UCSD-AML1 (cell line): Measurements from ENCODE around the gene ZKSCAN4.
A peak's percentile ranks its signal among the peaks of the same experiment; 100 is the strongest.

ENCODE experiments used
- DNase-seq: peaks from one replicate; lab custom pipeline; 2025; ENCODE audit not compliant: unreplicated experiment; lab: John Stamatoyannopoulos, UW

Gene ZKSCAN4

DNA sequence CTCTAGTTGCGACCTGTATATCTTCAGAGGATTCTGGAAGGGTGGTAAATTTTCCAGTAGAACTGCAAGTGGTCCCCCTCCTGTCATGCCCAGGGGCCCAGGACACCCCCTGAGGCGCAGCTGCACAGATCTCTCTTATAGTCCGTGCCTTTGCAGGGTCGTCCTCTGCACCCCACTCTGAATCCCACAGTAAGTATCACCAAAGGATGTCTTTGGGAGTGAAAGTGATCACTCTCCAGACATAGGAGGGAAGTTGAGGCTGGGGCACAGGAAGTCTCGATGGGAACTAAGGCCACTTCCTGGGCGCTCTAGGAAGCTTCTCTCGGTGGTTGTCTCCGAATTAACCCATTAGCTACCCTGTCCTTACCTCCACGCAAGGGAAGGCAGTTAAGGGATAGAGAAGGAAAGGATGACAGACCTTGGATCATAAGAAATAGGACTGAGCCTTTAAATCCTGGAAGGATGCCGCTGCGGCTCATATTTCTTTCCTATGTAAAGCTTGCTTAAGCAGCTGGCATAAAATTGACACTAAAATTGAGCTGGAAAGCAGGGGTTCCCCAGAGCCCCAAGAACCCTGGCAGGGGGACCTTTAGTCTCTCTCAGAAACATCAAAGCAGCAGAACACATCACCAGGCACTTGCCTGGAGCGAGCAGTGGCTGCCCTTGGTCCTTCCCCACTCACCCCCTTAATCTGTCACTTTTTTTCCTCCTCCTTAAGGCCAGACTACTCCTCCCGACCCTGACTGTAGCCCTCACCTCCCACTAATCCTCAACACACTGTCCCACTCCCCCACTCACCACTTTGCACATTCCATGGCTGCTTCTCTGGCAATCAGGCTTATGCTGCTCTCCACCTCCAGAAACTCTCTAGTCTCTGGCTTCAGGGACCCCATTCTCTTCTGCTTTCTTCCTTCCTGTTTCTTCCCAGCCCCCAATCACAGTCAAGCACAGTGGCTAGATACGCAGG is at the start of gene ZKSCAN4:
Gene ZKSCAN4 (minus strand): TSS at position 261 of the 967 bp plus-strand sequence. CDS start 289 bp downstream, outside the sequence.
- DNase-seq: peak; percentile 76

- DNase-seq: no peak
Observed at GRCh38 chr6:28296520-28297060, 44.5 kb upstream of the ZKSCAN4 start.

GRCh38 chr6:28295326-28295725 is 43.3 kb upstream of the ZKSCAN4 start:
- DNase-seq: no peak

GRCh38 chr6:28291573-28291972 is 39.5 kb upstream of the ZKSCAN4 start:
- DNase-seq: no peak

DNA sequence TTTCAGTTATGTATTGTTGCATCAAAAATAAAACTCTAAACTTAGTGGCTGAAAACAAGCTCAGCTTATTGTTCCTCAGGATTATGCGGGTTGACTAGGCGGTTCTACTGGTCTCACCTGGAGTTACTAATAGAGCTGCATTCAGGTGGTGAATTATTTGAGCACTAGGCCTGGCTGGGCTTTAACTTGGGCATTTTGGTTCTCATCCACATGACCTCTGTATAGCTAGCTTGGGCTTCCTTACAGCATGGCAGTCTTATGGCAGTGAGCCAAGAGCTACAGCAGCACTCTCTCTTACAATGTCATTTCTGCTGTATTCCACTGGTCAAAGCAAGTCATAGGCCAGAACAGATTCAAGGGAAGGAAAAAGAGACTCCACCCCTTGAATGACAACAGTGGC is 30.9 kb upstream of the ZKSCAN4 start:
- DNase-seq: no peak

GRCh38 chr6:28281288-28282064 is 29.4 kb upstream of the ZKSCAN4 start, which contains the start of gene PGBD1:
Gene PGBD1 (plus strand): TSS chr6:28281572. CDS start chr6:28283814, 2,242 bp downstream.
- DNase-seq: peak; percentile 77

- no peak for DNase-seq
Observed at GRCh38 chr6:28280595-28281287, 28.7 kb upstream of the ZKSCAN4 start.

- DNase-seq: no peak
Observed at GRCh38 chr6:28277746-28278145, 25.7 kb upstream of the ZKSCAN4 start.

GRCh38 chr6:28274888-28275287 is 22.8 kb upstream of the ZKSCAN4 start:
- DNase-seq: no peak

DNA sequence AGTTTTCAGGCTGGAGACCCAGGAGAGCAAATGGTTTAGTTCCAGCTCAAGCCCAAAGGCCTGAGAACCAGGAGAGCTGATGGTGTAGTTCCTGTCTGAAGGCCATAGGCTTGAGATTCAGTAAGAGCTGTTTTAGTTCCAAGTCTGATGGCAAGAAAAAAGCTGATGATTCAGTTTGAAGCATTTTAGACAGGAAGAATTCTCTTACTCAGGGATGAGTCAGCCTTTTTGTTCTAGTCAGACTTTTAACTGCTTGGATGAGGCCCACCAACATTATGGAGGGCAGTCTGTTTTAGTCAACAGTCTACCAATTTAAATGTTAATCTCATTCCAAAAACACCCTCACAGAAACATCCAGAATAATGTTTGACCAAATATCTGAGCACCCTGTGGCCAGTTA is 17.4 kb upstream of the ZKSCAN4 start:
- no peak for DNase-seq

DNA sequence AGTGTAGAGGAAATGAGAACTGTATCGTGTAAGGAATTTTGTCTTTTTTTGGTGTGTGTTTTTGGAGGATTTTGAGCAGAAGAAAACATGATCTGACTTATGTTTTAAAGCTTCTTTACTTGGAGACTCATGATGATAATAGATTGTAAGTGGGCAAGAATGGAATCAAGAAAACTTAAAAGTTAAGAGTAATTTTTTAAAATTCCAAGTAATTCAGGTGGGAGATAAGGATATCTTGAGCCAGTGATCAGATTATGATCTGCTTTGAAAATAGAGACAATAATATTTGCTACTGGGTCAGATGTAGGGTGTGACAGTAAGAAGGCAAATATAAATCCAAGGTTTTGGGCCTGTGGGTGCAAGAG is 15.6 kb upstream of the ZKSCAN4 start:
- no peak for DNase-seq

- peak; percentile 88 for DNase-seq
Observed at GRCh38 chr6:28266962-28267694, 15.1 kb upstream of the ZKSCAN4 start, which contains the start of gene ZSCAN26. Gene ZSCAN26 (plus strand): TSS chr6:28267143. CDS start chr6:28271920, 4,777 bp downstream.

DNA sequence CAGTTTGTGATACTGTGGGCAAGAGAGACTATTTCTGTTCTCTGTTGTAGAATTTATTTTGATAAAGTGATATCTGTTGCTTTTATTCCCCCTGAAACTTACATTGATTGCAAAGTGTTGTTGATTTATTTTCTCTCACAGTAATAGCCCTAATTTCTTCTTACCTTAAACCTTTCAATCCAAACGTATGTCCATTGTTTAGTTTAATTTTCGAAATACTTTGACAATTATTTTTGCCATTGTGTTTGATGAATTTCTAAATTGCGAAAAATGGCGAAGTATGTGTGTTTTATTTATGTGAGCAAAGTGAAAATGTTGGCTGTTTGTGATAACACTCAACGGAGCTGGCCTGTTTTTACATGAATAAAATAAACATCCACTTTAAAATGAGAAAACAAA is 14.5 kb upstream of the ZKSCAN4 start:
- DNase-seq: no peak

DNA sequence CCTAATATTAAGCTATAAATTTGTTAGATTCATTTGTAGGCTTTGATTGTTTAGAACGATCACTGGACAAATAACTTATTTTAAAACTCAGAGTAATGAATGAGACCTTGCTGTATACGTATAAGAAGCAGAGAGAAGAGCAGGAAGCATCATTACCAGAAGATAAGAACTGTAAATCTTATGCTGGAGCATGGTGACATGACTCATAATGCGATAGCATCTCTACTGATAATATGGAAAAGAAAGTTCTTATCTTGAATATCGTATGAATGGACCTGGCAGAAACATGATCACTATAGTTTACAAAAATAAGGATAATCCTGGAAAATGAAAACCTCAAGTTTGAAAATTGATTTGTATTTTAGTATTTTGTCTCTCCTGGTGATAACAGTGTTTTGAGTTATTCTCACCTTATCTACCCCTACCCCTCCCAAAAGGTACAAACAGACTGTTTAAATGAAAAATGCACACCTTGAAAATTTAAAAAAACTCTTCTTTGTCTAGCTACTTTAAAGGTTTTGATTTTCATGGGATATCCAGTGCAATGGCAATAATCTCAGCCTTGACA is 12.8 kb upstream of the ZKSCAN4 start:
- DNase-seq: no peak

DNA sequence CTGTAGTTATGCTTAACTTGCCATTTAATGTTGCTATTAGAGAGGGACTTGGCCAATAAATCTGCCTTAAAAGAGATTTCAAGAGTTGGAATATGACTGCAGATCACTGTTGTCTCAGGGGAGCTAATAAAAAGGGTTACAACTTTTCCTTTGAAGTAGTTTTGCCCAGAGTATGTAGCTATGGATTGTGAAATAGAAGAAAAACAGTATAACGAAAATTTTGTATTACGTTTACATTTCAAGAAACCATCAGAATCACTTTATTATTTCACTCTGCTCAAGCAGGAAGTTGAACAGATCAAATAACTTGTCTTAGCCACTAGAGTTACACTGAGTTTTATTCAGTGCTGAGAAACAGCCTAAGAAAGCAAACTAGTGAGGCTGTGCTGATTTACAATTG is 11.9 kb upstream of the ZKSCAN4 start:
- no peak for DNase-seq

DNA sequence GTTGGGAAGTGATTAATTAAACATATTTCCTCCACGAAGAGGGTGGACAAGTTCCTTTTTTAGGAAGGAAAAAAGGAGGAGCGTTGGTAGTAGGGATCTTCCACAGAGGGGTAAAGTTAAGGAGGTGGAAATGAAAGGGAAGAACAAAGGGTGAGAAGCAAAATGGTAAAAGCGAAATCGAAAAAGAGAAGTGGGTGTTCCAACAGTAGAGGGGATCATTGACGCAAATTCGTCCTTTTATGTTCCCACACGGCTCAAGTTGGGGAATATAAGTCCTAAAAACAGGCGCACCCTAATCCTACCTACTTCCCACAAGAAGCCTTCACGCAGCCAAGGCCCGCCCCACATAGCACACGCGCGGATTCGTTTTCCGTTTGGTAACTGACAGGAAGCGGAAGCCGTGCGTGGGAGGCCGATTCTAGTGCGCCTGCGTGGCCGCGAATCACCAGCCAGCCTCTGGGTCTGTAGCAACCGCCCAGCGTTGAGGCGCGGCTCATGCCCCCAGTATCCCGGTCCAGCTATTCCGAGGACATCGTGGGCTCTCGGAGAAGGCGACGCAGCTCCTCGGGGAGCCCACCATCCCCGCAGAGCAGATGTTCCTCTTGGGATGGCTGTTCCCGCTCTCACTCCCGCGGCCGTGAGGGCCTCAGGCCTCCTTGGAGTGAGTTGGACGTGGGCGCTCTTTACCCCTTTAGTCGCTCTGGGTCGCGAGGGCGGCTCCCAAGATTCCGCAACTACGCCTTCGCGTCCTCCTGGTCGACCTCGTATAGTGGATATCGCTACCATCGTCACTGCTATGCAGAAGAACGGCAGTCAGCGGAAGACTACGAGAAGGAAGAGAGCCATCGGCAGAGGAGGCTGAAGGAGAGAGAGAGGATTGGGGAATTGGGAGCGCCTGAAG is 7.1 kb upstream of the ZKSCAN4 start, which contains the start of gene NKAPL:
Gene NKAPL (plus strand): TSS at position 421 of the 901 bp plus-strand sequence. CDS start 75 bp downstream, at position 496.
- DNase-seq: no peak

DNA sequence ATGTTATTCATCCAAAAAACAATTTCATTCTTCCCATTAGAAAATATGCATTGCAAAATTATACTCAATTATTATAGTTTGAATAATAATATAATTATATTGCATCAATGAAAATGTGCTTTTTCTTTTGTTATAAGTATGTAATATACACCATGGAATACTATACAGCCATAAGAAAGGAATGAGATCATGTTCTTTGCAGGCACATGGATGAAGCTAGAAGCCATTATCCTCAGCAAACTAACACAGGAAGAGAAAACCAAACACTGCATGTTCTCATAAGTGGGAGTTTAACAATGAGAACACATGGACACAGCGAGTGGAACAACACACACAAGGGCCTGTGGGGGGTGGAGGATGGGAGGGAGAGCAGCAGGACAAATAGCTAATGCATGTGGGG is 5.0 kb upstream of the ZKSCAN4 start:
- no peak for DNase-seq

DNA sequence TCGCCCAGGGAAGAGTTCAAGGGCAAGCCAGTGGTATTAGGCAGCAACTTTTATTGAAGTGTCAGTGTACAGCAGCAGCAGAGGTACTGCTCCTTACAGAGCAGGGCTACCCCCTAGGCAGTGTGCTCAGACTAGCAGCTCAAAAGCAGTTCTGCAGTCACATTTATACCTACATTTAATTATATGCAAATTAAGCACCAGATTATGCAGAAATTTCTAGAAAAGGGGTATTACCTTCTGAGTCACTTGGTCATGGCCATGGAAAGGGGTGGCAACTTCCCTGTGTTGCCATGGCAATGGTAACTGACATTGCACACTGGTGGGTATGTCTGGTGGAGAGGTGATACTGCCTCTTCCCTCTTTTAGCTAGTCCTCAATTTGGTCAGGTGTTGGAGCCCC is 2.1 kb upstream of the ZKSCAN4 start:
- no peak for DNase-seq

DNA sequence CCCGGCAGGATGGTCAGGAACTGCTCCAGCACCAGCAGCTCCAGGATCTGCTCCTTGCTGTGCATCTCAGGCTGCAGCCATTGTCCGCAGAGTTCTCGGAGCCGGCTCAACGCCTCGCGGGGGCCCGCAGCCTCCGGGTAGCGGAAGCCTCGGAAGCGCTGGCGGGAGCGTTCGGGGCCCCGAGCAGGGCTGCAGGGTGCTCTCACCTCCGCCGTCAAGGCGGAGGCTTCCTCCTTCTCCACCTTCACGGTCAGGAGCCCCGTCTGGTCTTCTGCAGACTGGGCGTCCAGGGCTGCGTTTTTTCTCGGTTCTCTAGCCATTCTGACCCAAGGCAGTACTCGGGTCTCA is 434 bp downstream of the ZKSCAN4 start:
- DNase-seq: peak; percentile 61
